AG09309 (cell line): ENCODE measurements around the gene OR13C4.

Experiments
- DNase-seq: peaks from one replicate; pipeline ENCODE4 v3.0.0-alpha.2; 2010; ENCODE audit warnings: low read depth
- H3K4me3 ChIP-seq: 2 replicates; pipeline ENCODE4 v1.5.1; 2011; ENCODE audit warnings: mild to moderate bottlenecking, low read depth, low read length, moderate library complexity; ENCODE audit not compliant: control insufficient read depth
- CTCF ChIP-seq: IDR thresholded peaks from 2 replicates; pipeline ENCODE4 v1.5.1; 2011; ENCODE audit warnings: mild to moderate bottlenecking, low read depth, low read length, inconsistent platforms; ENCODE audit not compliant: insufficient read depth, control insufficient read depth; ENCODE audit errors: missing control alignments

Gene OR13C4

GRCh38 chr9:104506565-104506964 is 20.4 kb downstream of the OR13C4 start:
- no peak for DNase-seq
- TF ChIP-seq CTCF, result no peak

GRCh38 chr9:104503963-104504362 is 23.0 kb downstream of the OR13C4 start, which contains the start of gene OR13F1:
Gene OR13F1, plus strand, starts transcription at chr9:104504263. Its CDS starts 0 bp downstream, at chr9:104504263.
- TF ChIP-seq CTCF, result no peak
- no peak within 1 kb of the TSS for H3K4me3 ChIP-seq
- no peak for DNase-seq

More at GRCh38 chr9:104506565-104506964, 20.4 kb downstream of the OR13C4 start:
- H3K4me3 ChIP-seq, result no peak overlapping the region

- DNase-seq, result no peak
Measured at GRCh38 chr9:104503440-104503839, 23.6 kb downstream of the OR13C4 start.

GRCh38 chr9:104494808-104495207 is 32.2 kb downstream of the OR13C4 start:
- no peak for DNase-seq
- no peak overlapping the region for H3K4me3 ChIP-seq
- no peak for TF ChIP-seq CTCF

More at GRCh38 chr9:104503440-104503839, 23.6 kb downstream of the OR13C4 start:
- H3K4me3 ChIP-seq, result no peak overlapping the region
- no peak for TF ChIP-seq CTCF

- no peak for DNase-seq
- H3K4me3 ChIP-seq, result no peak overlapping the region
- TF ChIP-seq CTCF, result no peak
Measured at GRCh38 chr9:104485014-104485413, 42.0 kb downstream of the OR13C4 start.

GRCh38 chr9:104482921-104483570 is 44.0 kb downstream of the OR13C4 start:
- TF ChIP-seq CTCF, result no peak
- no peak for DNase-seq
- H3K4me3 ChIP-seq, result no peak overlapping the region
